ENCODE data around the gene NSMCE1. TPM values are rescaled to one million over a fixed set of nuclear protein-coding genes. Genes with fewer than 3 reads are reported as not detected.
A peak's percentile ranks its signal among the peaks of the same experiment; 100 is the strongest.

NSMCE1 gene
- total RNA-seq, 1 experiment from 2014 or later: 19.3 TPM

GRCh38 chr16:27204312-27204915, 64.2 kb downstream of the NSMCE1 start:
- peak overlapping the region; percentile 94 for H3K9ac ChIP-seq (ENCODE audit: extremely low read depth, insufficient read length, low read length)
- no peak overlapping the region for H3K4ac ChIP-seq (ENCODE audit: low read depth, low read length)
- Mint-ChIP-seq H3K36me3 (ENCODE audit: insufficient read depth in 1 of 3, low read depth in 3 of 3) (no peaks in the 10 kb centered on the region), H3K27ac (peak overlapping the region; percentile 100), H3K4me1 (peaks cover 13 to 16% of the 10 kb centered on the region in 2 experiments), H3K27me3 (ENCODE audit: low read depth) (no peaks in the 10 kb centered on the region; the same call in 1 of the 2 replicates), H3K9me3 (peaks cover 3 to 4% of the 10 kb centered on the region in 2 experiments; a peak in 2 of 5 replicates), H3K4me3 (peak overlapping the region; percentile 96 to 97)
- peaks cover 3% of the 10 kb centered on the region for H3K23me2 ChIP-seq (ENCODE audit: insufficient read length, low read depth, low read length, poor library complexity, severe bottlenecking)
- H2BK15ac ChIP-seq (ENCODE audit: low read depth, low read length): no peak overlapping the region
- H3K79me2 ChIP-seq (ENCODE audit: insufficient read depth, low read length): no peaks in the 10 kb centered on the region
- no peak overlapping the region for H2BK5ac ChIP-seq (ENCODE audit: insufficient read length, low read length)
- no peak overlapping the region for H4K91ac ChIP-seq (ENCODE audit: insufficient read length, low read depth, low read length)
- H3K56ac ChIP-seq (ENCODE audit: insufficient read length, low read depth, low read length): no peak overlapping the region
- no peak overlapping the region for H2BK12ac ChIP-seq (ENCODE audit: insufficient read length, low read depth, low read length)
- peak overlapping the region; percentile 63 for H3K18ac ChIP-seq (ENCODE audit: insufficient read length, low read depth, low read length)
- peak overlapping the region; percentile 13 for H3K27ac ChIP-seq (ENCODE audit: insufficient read length, low read depth, low read length)
- H3K14ac ChIP-seq (ENCODE audit: insufficient read depth, low read length): peak overlapping the region; percentile 73; the same call in 1 of the 2 replicates
- no peaks in the 10 kb centered on the region for H3K4me1 ChIP-seq (ENCODE audit: insufficient read depth, low read length)
- no CpG with 5 or more reads among the region's 14 CpGs for WGBS (ENCODE audit: extremely low coverage, insufficient read length, low lambda C conversion rate)
- no peaks in the 10 kb centered on the region for H3K79me1 ChIP-seq (ENCODE audit: insufficient read depth, low read depth, low read length, poor library complexity, severe bottlenecking)
- no peak overlapping the region for H2AFZ ChIP-seq (ENCODE audit: low read length)
- DNase-seq: no peak
- H3K27me3 ChIP-seq (ENCODE audit: insufficient read depth, low read length): no peaks in the 10 kb centered on the region
- no peak overlapping the region for H2BK20ac ChIP-seq (ENCODE audit: low read depth, low read length, poor library complexity, severe bottlenecking)
- H4K8ac ChIP-seq (replicated peaks; ENCODE audit: insufficient read length, low read depth, low read length): no peak overlapping the region
- no peaks in the 10 kb centered on the region for H3K9me3 ChIP-seq (ENCODE audit: control insufficient read depth, low read depth, low read length)
- H3K4me2 ChIP-seq (ENCODE audit: insufficient read depth, insufficient read length, low read length): peak overlapping the region; percentile 67
- H3T11ph ChIP-seq (ENCODE audit: low read length): no peak overlapping the region
- H4K20me1 ChIP-seq (ENCODE audit: control insufficient read depth, insufficient read depth, insufficient read length): no peaks in the 10 kb centered on the region
- H2BK120ac ChIP-seq (ENCODE audit: low read depth, low read length, poor library complexity, severe bottlenecking): no peak overlapping the region
- no peak overlapping the region for H3K23ac ChIP-seq (ENCODE audit: insufficient read length, low read depth, low read length)
- no peak overlapping the region for H4K5ac ChIP-seq (ENCODE audit: insufficient read length, low read depth, low read length)
- TF ChIP-seq CTCF (conservative IDR thresholded peaks at IDR 0.05): no peak
- no peak overlapping the region for H2AK5ac ChIP-seq (ENCODE audit: insufficient read length, low read length)

Measured in H9 (cell line).